NT2/D1 (cell line): ENCODE results near the gene TGFBR2.

Experiments used
- DNase-seq: peaks from one replicate; pipeline ENCODE4 v3.0.0-alpha.2; 2011; ENCODE audit warnings: low read depth, low spot score
- H3K27me3 ChIP-seq: 2 replicates; pipeline ENCODE4 v1.6.0; 2011; ENCODE audit warnings: mild to moderate bottlenecking; ENCODE audit not compliant: insufficient read length, insufficient read depth
- H3K36me3 ChIP-seq: 2 replicates; pipeline ENCODE4 v1.6.1; 2011; ENCODE audit warnings: mild to moderate bottlenecking, low read length, mixed read lengths; ENCODE audit not compliant: insufficient read depth, insufficient read length
- H3K4me1 ChIP-seq: 2 replicates; pipeline ENCODE4 v1.5.1; 2011; ENCODE audit not compliant: insufficient read depth, insufficient read length
- H3K4me3 ChIP-seq: 2 replicates; pipeline ENCODE4 v1.5.1; 2011; ENCODE audit warnings: low read depth; ENCODE audit not compliant: insufficient read length
- H3K9ac ChIP-seq: 2 replicates; pipeline ENCODE4 v1.6.0; 2011; ENCODE audit warnings: low read depth; ENCODE audit not compliant: insufficient read length
- H3K9me3 ChIP-seq: 2 replicates; pipeline ENCODE4 v1.5.1; 2011; ENCODE audit warnings: mild to moderate bottlenecking, low read length; ENCODE audit not compliant: insufficient read depth
- SUZ12 ChIP-seq: IDR thresholded peaks from 2 replicates; pipeline ENCODE4 v1.6.1; 2011; ENCODE audit not compliant: insufficient read length, insufficient read depth; ENCODE audit errors: extremely low read depth
- YY1 ChIP-seq: IDR thresholded peaks from 2 replicates; pipeline ENCODE4 v1.6.1; 2011; ENCODE audit not compliant: insufficient read length, insufficient read depth
- ZNF274 ChIP-seq: IDR thresholded peaks from 2 replicates; pipeline ENCODE4 v1.6.1; 2011; ENCODE audit warnings: mild to moderate bottlenecking, low read depth, low read length

Gene TGFBR2

DNA sequence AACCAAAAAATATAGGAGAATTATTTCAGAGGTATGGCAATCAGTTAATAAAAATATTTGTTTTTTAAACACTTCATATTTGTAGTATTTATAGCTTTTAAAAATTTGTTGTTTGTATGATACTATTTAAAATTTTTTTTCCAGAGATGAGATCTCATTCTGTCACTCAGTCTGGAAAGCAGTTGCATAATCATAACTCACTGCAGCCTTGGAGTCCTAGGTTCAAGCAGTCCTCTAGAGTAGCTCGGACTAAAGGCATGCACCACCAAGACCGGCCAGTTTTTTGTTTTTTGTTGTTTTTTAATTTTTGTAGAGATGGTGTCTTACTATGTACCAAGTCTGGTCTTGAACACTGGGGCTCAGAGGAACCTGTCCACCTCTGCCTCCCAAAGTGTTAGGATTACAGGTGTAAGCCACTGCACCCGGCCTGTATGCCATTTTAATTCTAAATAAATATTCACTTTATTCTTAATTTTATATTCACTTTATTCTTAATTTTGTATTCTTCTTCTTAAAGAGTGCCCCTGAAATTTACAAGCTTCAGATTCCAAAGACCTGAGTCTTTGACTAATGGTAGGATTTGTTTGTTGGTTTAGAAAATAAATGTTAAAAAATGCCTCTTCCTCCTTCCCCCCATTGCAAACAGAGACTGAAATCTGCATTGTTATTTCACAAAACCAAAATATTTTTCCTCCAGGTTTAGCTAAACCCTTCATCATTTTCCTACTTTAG is 9.4 kb downstream of the TGFBR2 start:
- Histone ChIP-seq H3K36me3 (no peaks in the 10 kb centered on the region), H3K4me1 (no peaks in the 10 kb centered on the region), H3K4me3 (no peak overlapping the region)

DNA sequence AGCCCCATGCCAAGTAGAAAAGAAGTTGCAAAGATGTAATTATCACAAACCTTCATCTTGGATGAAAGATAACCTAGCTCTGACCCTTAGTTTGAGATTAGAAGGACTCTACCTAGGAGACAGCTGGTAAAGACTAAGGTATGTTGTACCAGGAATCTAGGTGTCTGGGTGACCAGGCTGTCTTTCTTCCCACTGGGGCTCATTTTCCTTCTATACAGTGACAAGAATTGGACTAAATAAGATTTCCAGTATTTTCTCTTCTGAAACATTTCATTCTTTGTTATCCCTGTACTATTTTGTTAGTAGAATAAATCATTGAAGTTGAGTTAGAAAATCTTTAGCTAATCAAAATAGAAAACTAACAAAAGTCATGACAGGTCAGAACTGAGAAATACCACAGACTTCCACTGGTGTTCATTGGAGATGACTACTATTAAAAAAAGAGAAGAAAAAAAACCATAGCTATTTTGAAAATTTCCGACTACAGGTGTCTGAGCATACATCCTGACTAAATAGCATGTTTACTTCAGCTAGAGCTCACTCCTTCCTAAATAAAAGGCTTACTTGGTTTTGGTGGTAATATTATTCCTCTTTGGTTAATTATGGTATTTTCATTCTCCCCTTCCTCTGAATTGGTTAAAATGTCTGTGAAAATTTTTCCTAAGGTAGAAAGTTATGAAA is 10.1 kb downstream of the TGFBR2 start:
- Histone ChIP-seq H3K4me3 (no peak overlapping the region), H3K9ac (no peak overlapping the region), H3K36me3 (no peaks in the 10 kb centered on the region), H3K4me1 (no peaks in the 10 kb centered on the region), H3K9me3 (no peaks in the 10 kb centered on the region), H3K27me3 (no peaks in the 10 kb centered on the region)
- no peak for DNase-seq
- no peak for TF ChIP-seq YY1
- TF ChIP-seq ZNF274 = no peak
- TF ChIP-seq SUZ12 = no peak

More for the DNA sequence above, 9.4 kb downstream of the TGFBR2 start:
- no peak for DNase-seq
- no peaks in the 10 kb centered on the region for H3K9me3 ChIP-seq
- H3K27me3 ChIP-seq = no peaks in the 10 kb centered on the region
- TF ChIP-seq YY1 = no peak
- no peak for TF ChIP-seq SUZ12
- TF ChIP-seq ZNF274 = no peak
- H3K9ac ChIP-seq = no peak overlapping the region

GRCh38 chr3:30617069-30617468 is 10.7 kb downstream of the TGFBR2 start:
- no peak overlapping the region for H3K4me3 ChIP-seq
- no peak for TF ChIP-seq ZNF274
- TF ChIP-seq SUZ12 = no peak
- TF ChIP-seq YY1 = no peak
- no peaks in the 10 kb centered on the region for H3K9me3 ChIP-seq
- no peaks in the 10 kb centered on the region for H3K27me3 ChIP-seq
- DNase-seq = no peak
- H3K36me3 ChIP-seq = no peaks in the 10 kb centered on the region
- no peak overlapping the region for H3K9ac ChIP-seq
- H3K4me1 ChIP-seq = no peaks in the 10 kb centered on the region

DNA sequence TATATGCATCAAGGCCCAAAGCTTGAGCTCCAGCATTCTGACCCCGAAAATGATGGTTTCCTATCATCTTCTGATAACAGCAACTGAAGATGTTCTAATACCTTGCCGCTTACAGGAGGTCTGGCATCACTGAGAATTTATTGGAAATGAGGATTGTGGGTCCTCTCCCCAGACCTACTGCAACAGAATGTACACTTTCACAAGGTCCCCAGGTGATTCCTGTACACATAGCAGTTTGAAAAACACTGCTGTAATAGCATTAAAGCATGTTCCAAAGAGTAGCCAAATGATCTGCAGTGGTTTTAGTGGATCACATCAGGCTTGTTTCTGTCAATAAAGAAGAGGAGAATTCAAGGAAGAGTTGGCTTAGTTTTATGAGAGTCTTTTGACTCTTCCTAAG is 11.3 kb downstream of the TGFBR2 start:
- no peak for TF ChIP-seq YY1
- TF ChIP-seq ZNF274 = no peak
- TF ChIP-seq SUZ12 = no peak
- no peaks in the 10 kb centered on the region for H3K27me3 ChIP-seq
- no peak overlapping the region for H3K4me3 ChIP-seq
- H3K9me3 ChIP-seq = no peaks in the 10 kb centered on the region
- H3K36me3 ChIP-seq = no peaks in the 10 kb centered on the region
- H3K4me1 ChIP-seq = no peaks in the 10 kb centered on the region
- DNase-seq = no peak
- no peak overlapping the region for H3K9ac ChIP-seq

DNA sequence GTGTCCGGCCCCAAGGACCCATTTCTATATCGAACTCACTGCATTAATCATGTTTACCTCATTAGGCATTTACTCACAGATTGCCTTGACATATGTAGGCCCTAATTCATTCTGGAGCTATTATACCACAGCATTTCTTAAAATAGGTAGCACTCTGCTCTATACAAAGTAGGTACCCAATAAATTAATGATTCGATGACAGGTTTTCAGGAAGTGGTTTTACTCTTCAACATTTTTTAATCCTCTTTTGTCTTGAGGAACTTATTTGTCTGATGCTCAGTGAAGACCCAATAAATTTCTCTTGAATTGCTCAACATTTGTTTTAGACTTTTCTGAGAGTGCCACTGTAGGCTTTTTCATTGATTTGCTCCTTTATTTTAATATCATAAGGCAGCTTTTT is 12.1 kb downstream of the TGFBR2 start:
- Histone ChIP-seq H3K36me3 (no peaks in the 10 kb centered on the region), H3K9me3 (no peaks in the 10 kb centered on the region), H3K4me3 (no peak overlapping the region), H3K9ac (no peak overlapping the region), H3K4me1 (no peaks in the 10 kb centered on the region), H3K27me3 (no peaks in the 10 kb centered on the region)
- no peak for DNase-seq
- TF ChIP-seq YY1 = no peak
- no peak for TF ChIP-seq SUZ12
- no peak for TF ChIP-seq ZNF274

GRCh38 chr3:30619318-30619717 is 12.9 kb downstream of the TGFBR2 start:
- no peaks in the 10 kb centered on the region for H3K27me3 ChIP-seq
- H3K36me3 ChIP-seq = no peaks in the 10 kb centered on the region
- H3K4me1 ChIP-seq = no peaks in the 10 kb centered on the region
- DNase-seq = no peak
- H3K9me3 ChIP-seq = no peaks in the 10 kb centered on the region
- H3K4me3 ChIP-seq = no peak overlapping the region
- H3K9ac ChIP-seq = no peak overlapping the region
- no peak for TF ChIP-seq YY1
- no peak for TF ChIP-seq SUZ12
- no peak for TF ChIP-seq ZNF274
